ENCODE data around the gene PSME2.

DNA sequence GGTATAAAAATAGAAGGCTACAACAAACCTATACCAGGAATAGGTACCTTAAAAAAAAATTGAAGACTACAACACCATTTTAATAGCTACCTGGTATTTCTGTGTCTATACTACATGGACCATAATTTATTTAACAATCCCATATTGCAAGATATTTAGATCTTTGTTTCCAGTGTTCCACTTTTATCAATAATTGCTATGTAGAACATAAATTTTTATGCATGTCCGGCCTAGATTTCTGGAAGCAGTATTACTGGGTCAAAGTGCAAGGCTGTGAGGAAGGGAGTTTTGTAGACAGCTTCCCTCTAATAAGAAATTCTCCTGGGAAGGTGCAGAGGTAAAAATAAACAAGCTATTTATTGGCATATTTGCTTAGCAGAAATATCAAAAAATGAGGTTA, 35.9 kb downstream of the PSME2 start:
- TF ChIP-seq, protein P1, sequence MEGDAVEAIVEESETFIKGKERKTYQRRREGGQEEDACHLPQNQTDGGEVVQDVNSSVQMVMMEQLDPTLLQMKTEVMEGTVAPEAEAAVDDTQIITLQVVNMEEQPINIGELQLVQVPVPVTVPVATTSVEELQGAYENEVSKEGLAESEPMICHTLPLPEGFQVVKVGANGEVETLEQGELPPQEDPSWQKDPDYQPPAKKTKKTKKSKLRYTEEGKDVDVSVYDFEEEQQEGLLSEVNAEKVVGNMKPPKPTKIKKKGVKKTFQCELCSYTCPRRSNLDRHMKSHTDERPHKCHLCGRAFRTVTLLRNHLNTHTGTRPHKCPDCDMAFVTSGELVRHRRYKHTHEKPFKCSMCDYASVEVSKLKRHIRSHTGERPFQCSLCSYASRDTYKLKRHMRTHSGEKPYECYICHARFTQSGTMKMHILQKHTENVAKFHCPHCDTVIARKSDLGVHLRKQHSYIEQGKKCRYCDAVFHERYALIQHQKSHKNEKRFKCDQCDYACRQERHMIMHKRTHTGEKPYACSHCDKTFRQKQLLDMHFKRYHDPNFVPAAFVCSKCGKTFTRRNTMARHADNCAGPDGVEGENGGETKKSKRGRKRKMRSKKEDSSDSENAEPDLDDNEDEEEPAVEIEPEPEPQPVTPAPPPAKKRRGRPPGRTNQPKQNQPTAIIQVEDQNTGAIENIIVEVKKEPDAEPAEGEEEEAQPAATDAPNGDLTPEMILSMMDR (IDR thresholded peaks at IDR 0.05), result no peak
- TF ChIP-seq POLR2AphosphoS5 (IDR thresholded peaks at IDR 0.05; ENCODE audit: low read depth, low read length), result no peak
- TF ChIP-seq, protein P2, sequence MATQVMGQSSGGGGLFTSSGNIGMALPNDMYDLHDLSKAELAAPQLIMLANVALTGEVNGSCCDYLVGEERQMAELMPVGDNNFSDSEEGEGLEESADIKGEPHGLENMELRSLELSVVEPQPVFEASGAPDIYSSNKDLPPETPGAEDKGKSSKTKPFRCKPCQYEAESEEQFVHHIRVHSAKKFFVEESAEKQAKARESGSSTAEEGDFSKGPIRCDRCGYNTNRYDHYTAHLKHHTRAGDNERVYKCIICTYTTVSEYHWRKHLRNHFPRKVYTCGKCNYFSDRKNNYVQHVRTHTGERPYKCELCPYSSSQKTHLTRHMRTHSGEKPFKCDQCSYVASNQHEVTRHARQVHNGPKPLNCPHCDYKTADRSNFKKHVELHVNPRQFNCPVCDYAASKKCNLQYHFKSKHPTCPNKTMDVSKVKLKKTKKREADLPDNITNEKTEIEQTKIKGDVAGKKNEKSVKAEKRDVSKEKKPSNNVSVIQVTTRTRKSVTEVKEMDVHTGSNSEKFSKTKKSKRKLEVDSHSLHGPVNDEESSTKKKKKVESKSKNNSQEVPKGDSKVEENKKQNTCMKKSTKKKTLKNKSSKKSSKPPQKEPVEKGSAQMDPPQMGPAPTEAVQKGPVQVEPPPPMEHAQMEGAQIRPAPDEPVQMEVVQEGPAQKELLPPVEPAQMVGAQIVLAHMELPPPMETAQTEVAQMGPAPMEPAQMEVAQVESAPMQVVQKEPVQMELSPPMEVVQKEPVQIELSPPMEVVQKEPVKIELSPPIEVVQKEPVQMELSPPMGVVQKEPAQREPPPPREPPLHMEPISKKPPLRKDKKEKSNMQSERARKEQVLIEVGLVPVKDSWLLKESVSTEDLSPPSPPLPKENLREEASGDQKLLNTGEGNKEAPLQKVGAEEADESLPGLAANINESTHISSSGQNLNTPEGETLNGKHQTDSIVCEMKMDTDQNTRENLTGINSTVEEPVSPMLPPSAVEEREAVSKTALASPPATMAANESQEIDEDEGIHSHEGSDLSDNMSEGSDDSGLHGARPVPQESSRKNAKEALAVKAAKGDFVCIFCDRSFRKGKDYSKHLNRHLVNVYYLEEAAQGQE (IDR thresholded peaks at IDR 0.05; ENCODE audit: insufficient read depth in 1 of 2, low read depth in 2 of 2, low read length in 1 of 2), result no peak
- TF ChIP-seq TCF7L2 (IDR thresholded peaks at IDR 0.05; ENCODE audit: low read depth, low read length), result no peak
